ENCODE data around the gene CLMP.

GRCh38 chr11:123122341-123122740 is 72.7 kb downstream of the CLMP start:
- TF ChIP-seq AFF4 (CRISPR knock-in tag; IDR thresholded peaks at IDR 0.05) (no peak), CREB1 (IDR thresholded peaks at IDR 0.05) (no peak), CREB1 (CRISPR knock-in tag; IDR thresholded peaks at IDR 0.05) (no peak), NRF1 (conservative IDR thresholded peaks at IDR 0.05 in 1 of 2, IDR thresholded peaks at IDR 0.05 in 1 of 2) (no peak), ZNF398 (CRISPR knock-in tag; IDR thresholded peaks at IDR 0.05) (no peak), CBX3 (IDR thresholded peaks at IDR 0.05; ENCODE audit: borderline replicate concordance in 1 of 2, low read length in 2 of 2) (no peak), NFIC (IDR thresholded peaks at IDR 0.05) (no peak), CBX5 (IDR thresholded peaks at IDR 0.05; ENCODE audit: borderline replicate concordance, low read depth) (no peak), TCF15 (CRISPR knock-in tag; IDR thresholded peaks at IDR 0.05) (no peak), EZH2 (IDR thresholded peaks at IDR 0.05; ENCODE audit: borderline replicate concordance, low read depth, low read length) (no peak), JUNB (CRISPR knock-in tag; conservative IDR thresholded peaks at IDR 0.05) (no peak), CTCF (IDR thresholded peaks at IDR 0.05 in 2 of 3, conservative IDR thresholded peaks at IDR 0.05 in 1 of 3; ENCODE audit: insufficient read depth in 2 of 3, low read depth in 1 of 3, low read length in 3 of 3) (no peak), GABPB2 (CRISPR knock-in tag; conservative IDR thresholded peaks at IDR 0.05) (no peak), MBD1 (CRISPR knock-in tag; IDR thresholded peaks at IDR 0.05) (no peak)

Data from K562 (cell line).